Astrocyte (in vitro differentiated cells and primary cell): ENCODE measurements around the gene DAPL1.

Experiments used
- CTCF ChIP-seq: IDR thresholded peaks from 2 replicates; pipeline ENCODE4 v1.5.1; 2011; ENCODE audit warnings: low read depth, mild to moderate bottlenecking, inconsistent platforms, low read length, moderate library complexity; ENCODE audit not compliant: insufficient read depth
- EZH2 ChIP-seq: IDR thresholded peaks from 2 replicates; pipeline ENCODE4 v1.6.1; 2012; ENCODE audit warnings: mild to moderate bottlenecking, low read length, inconsistent platforms; ENCODE audit not compliant: insufficient read depth

DNA sequence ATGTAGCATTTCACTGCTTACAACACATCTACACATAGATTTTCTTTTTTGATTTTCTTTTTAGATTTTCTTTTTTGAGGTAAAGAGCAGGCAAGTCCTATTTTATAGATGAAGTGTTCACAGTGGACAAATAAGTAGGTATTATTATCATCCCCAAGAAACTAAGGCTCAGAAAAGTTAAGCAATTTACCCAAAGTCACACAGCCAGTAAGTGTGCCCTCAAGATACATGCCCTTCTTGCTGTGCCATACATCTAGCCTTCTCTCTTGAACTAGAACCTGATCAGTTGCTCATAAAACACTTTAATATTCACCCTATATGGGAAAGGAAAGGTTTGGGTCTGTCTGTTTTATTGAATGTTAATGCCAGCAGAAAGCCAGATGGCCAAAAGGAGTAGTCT lies 50.3 kb downstream of the DAPL1 start:
- TF ChIP-seq CTCF (no peak), EZH2 (no peak)
